ENCODE data around the gene SLC6A11. TPM values are rescaled to one million over a fixed set of nuclear protein-coding genes. Genes with fewer than 3 reads are reported as not detected.

SLC6A11 gene
- total RNA-seq, 1 experiment from 2014 or later = 1.5 TPM

DNA sequence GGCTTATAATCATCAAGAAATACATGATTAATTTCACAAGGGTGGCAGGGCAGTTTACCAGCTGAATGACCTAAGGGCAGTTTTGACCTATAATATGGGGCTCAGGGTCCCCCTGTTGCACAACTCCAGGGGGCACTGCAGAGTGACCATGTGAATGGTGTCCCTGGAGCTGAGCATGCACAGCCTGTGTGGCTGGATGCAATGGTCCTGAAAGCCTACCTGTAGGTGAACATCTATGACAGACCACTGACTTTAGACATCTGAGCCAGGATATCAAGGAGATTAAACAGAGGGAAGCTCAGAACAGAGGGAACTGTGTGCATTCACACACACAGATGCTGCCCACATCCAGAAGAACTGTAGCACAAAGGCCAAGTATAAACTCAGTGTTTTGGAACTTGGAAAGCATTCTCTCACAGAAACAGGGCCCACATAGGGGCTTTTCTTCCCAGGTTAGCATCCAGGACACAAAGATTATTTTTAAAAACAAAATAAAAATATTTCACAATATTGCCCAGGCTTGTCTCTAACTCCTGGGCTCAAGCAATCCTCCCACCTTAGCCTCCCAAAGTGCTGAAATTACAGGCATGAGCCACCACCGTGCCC lies 7.8 kb upstream of the SLC6A11 start:
- no peaks in the 10 kb centered on the region for H4K20me1 ChIP-seq (ENCODE audit: control insufficient read depth, insufficient read depth, insufficient read length)
- no peak overlapping the region for H2BK15ac ChIP-seq (ENCODE audit: low read depth, low read length)
- WGBS (ENCODE audit: extremely low coverage, insufficient read length, low lambda C conversion rate) = no CpG with 5 or more reads among the region's 1 CpG
- no peaks in the 10 kb centered on the region for H3K23me2 ChIP-seq (ENCODE audit: insufficient read length, low read depth, low read length, poor library complexity, severe bottlenecking)
- no peak overlapping the region for H3K4me2 ChIP-seq (ENCODE audit: insufficient read depth, insufficient read length, low read length)
- no peak overlapping the region for H3K9ac ChIP-seq (ENCODE audit: extremely low read depth, insufficient read length, low read length)
- H3K27ac Mint-ChIP-seq = no peak overlapping the region
- H3K27me3 ChIP-seq (ENCODE audit: insufficient read depth, low read length) = no peaks in the 10 kb centered on the region; the same call in 1 of the 2 replicates
- H4K91ac ChIP-seq (ENCODE audit: insufficient read length, low read depth, low read length) = no peak overlapping the region
- H3K36me3 Mint-ChIP-seq (ENCODE audit: insufficient read depth in 1 of 3, low read depth in 3 of 3) = no peaks in the 10 kb centered on the region
- no peak overlapping the region for H2BK20ac ChIP-seq (ENCODE audit: low read depth, low read length, poor library complexity, severe bottlenecking)
- no peak overlapping the region for H2AK5ac ChIP-seq (ENCODE audit: insufficient read length, low read length)
- no peak overlapping the region for H3K27ac ChIP-seq (ENCODE audit: insufficient read length, low read depth, low read length)
- no peak overlapping the region for H3T11ph ChIP-seq (ENCODE audit: low read length)
- no peak overlapping the region for H2BK5ac ChIP-seq (ENCODE audit: insufficient read length, low read length)
- no peak overlapping the region for H4K8ac ChIP-seq (replicated peaks; ENCODE audit: insufficient read length, low read depth, low read length)
- H3K14ac ChIP-seq (ENCODE audit: insufficient read depth, low read length) = no peak overlapping the region
- H3K18ac ChIP-seq (ENCODE audit: insufficient read length, low read depth, low read length) = no peak overlapping the region
- H3K79me2 ChIP-seq (ENCODE audit: insufficient read depth, low read length) = no peaks in the 10 kb centered on the region
- H3K9me3 ChIP-seq (ENCODE audit: control insufficient read depth, low read depth, low read length) = no peaks in the 10 kb centered on the region
- H3K56ac ChIP-seq (ENCODE audit: insufficient read length, low read depth, low read length) = no peak overlapping the region
- no peak overlapping the region for H2BK120ac ChIP-seq (ENCODE audit: low read depth, low read length, poor library complexity, severe bottlenecking)
- H3K4me1 Mint-ChIP-seq = no peaks in the 10 kb centered on the region
- TF ChIP-seq CTCF (conservative IDR thresholded peaks at IDR 0.05) = no peak
- H3K9me3 Mint-ChIP-seq = no peaks in the 10 kb centered on the region
- H3K4me3 Mint-ChIP-seq = no peak overlapping the region
- H4K5ac ChIP-seq (ENCODE audit: insufficient read length, low read depth, low read length) = no peak overlapping the region
- no peak overlapping the region for H2AFZ ChIP-seq (ENCODE audit: low read length)
- no peak overlapping the region for H3K4ac ChIP-seq (ENCODE audit: low read depth, low read length)
- DNase-seq = no peak
- H3K27me3 Mint-ChIP-seq (ENCODE audit: low read depth) = peaks cover 82% of the 10 kb centered on the region
- no peak overlapping the region for H3K23ac ChIP-seq (ENCODE audit: insufficient read length, low read depth, low read length)
- no peaks in the 10 kb centered on the region for H3K79me1 ChIP-seq (ENCODE audit: insufficient read depth, low read depth, low read length, poor library complexity, severe bottlenecking)
- no peak overlapping the region for H2BK12ac ChIP-seq (ENCODE audit: insufficient read length, low read depth, low read length)
- no peaks in the 10 kb centered on the region for H3K4me1 ChIP-seq (ENCODE audit: insufficient read depth, low read length)
